GM23338 (cell line): ENCODE data around the gene COPB2. TPM values are rescaled to one million over a fixed set of nuclear protein-coding genes. Genes with fewer than 3 reads are reported as not detected.

ENCODE experiments used
- ATAC-seq: fragments of 200-7000 bp; cut with Tn5 transposase; 3 replicates; pipeline ENCODE4 v1.9.1; 2020
- DNase-seq: peaks from one replicate; pipeline ENCODE4 v3.0.0-alpha.2; 2015; ENCODE audit warnings: low spot score
- H2AFZ ChIP-seq: fragments of 200-600 bp; sonication (generic); 2 replicates; pipeline ENCODE4 v1.8.0; 2016; ENCODE audit warnings: antibody characterized with exemption, mild to moderate bottlenecking, moderate library complexity
- H3F3A ChIP-seq: fragments of 200-600 bp; sonication (generic); replicated peaks from 2 replicates; pipeline ENCODE4 v1.8.0; 2017; ENCODE audit warnings: antibody characterized with exemption, mixed run types, low read depth
- H3K27ac ChIP-seq: fragments of 200-600 bp; sonication (generic); 2 replicates; pipeline ENCODE4 v1.6.1; 2016; ENCODE audit warnings: low read depth
- H3K27me3 ChIP-seq: fragments of 200-600 bp; sonication (generic); 2 replicates; pipeline ENCODE4 v1.8.0; 2016; ENCODE audit warnings: mild to moderate bottlenecking, mixed run types, moderate library complexity; ENCODE audit not compliant: insufficient read depth
- H3K36me3 ChIP-seq: fragments of 200-600 bp; sonication (generic); 2 replicates; pipeline ENCODE4 v1.8.0; 2016; ENCODE audit warnings: mild to moderate bottlenecking; ENCODE audit not compliant: insufficient read depth
- H3K4me1 ChIP-seq: fragments of 200-600 bp; sonication (generic); 2 replicates; pipeline ENCODE4 v1.8.0; 2016; ENCODE audit warnings: mild to moderate bottlenecking, moderate library complexity; ENCODE audit not compliant: insufficient read depth
- H3K4me2 ChIP-seq: fragments of 200-600 bp; sonication (generic); 2 replicates; pipeline ENCODE4 v1.7.1; 2017; ENCODE audit warnings: mixed run types
- H3K4me3 ChIP-seq: fragments of 200-600 bp; sonication (generic); 2 replicates; pipeline ENCODE4 v1.6.1; 2016; ENCODE audit warnings: mixed run types
- H3K79me2 ChIP-seq: fragments of 200-600 bp; sonication (generic); replicated peaks from 2 replicates; pipeline ENCODE4 v1.8.0; 2017; ENCODE audit warnings: mild to moderate bottlenecking; ENCODE audit not compliant: insufficient read depth
- H3K9me2 ChIP-seq: fragments of 200-600 bp; sonication (generic); 2 replicates; pipeline ENCODE4 v1.8.0; 2017; ENCODE audit not compliant: insufficient read depth
- H4K20me1 ChIP-seq: fragments of 200-600 bp; sonication (generic); replicated peaks from 2 replicates; pipeline ENCODE4 v1.8.0; 2017; ENCODE audit warnings: mild to moderate bottlenecking; ENCODE audit not compliant: insufficient read depth
- H3K27ac Mint-ChIP-seq: 2 replicates; pipeline ENCODE4 v1.8.0; 2020; ENCODE audit warnings: inconsistent platforms, mild to moderate bottlenecking, moderate library complexity, mixed read lengths
- H3K27me3 Mint-ChIP-seq: 3 replicates; pipeline ENCODE4 v1.8.0; 2022; ENCODE audit warnings: low read depth, mild to moderate bottlenecking, moderate library complexity, mixed read lengths, inconsistent platforms; ENCODE audit not compliant: insufficient read depth, poor library complexity
- H3K36me3 Mint-ChIP-seq: 3 replicates; pipeline ENCODE4 v1.8.0; 2021; ENCODE audit warnings: low read depth, mild to moderate bottlenecking, inconsistent platforms, moderate library complexity, mixed read lengths
- H3K4me1 Mint-ChIP-seq: 3 replicates; pipeline ENCODE4 v1.8.0; 2020; ENCODE audit warnings: mild to moderate bottlenecking, inconsistent platforms, mixed read lengths
- H3K4me3 Mint-ChIP-seq: 3 replicates; pipeline ENCODE4 v1.8.0; 2021; ENCODE audit warnings: moderate library complexity, mild to moderate bottlenecking, inconsistent platforms, mixed read lengths
- H3K9me3 Mint-ChIP-seq: 3 replicates; pipeline ENCODE4 v1.8.0; 2020; ENCODE audit warnings: moderate library complexity, mild to moderate bottlenecking, inconsistent platforms, mixed read lengths
- CREB1 ChIP-seq: fragments of 250-450 bp; sonication (Bioruptor Pico); IDR thresholded peaks from 2 replicates; pipeline ENCODE4 v1.5.0; 2020; ENCODE audit warnings: low read depth, mild to moderate bottlenecking, moderate library complexity
- JUNB ChIP-seq: IDR thresholded peaks from one replicate; pipeline ENCODE4 v1.6.1; 2016; ENCODE audit warnings: antibody characterized with exemption; ENCODE audit not compliant: unreplicated experiment
- ZNF114 ChIP-seq: fragments of 250-450 bp; sonication (Bioruptor Pico); IDR thresholded peaks from 2 replicates; pipeline ENCODE4 v1.5.0; 2020; ENCODE audit warnings: mild to moderate bottlenecking, moderate library complexity
- polyA plus RNA-seq: library from polyadenylated mRNA; unstranded; fragments of >200 nt; fragmentation: Nextera tagmentation; extraction: Ambion mirVana; gene quantifications from 2 replicates; pipeline ENCODE4 v1.2.1, GENCODE V29; 2016
- total RNA-seq: library from RNA; depleted of rRNA; stranded (reverse); fragments of >200 nt; shearing (Covaris generic); gene quantifications from 2 replicates; pipeline ENCODE4 v1.2.3, GENCODE V29; 2014
- TF ChIP-seq, protein P1 (sequence below): fragments of 250-450 bp; sonication (Bioruptor Pico); IDR thresholded peaks from 2 replicates; pipeline ENCODE4 v1.5.0; 2020; ENCODE audit warnings: mild to moderate bottlenecking, moderate library complexity
- TF ChIP-seq, protein P2 (sequence below): IDR thresholded peaks from one replicate; pipeline ENCODE4 v1.6.1; 2018; ENCODE audit warnings: antibody characterized with exemption; ENCODE audit not compliant: unreplicated experiment

COPB2 gene
- total and polyA plus RNA-seq, 2 experiments from 2014 or later, result 48.2 to 89.1 TPM

DNA sequence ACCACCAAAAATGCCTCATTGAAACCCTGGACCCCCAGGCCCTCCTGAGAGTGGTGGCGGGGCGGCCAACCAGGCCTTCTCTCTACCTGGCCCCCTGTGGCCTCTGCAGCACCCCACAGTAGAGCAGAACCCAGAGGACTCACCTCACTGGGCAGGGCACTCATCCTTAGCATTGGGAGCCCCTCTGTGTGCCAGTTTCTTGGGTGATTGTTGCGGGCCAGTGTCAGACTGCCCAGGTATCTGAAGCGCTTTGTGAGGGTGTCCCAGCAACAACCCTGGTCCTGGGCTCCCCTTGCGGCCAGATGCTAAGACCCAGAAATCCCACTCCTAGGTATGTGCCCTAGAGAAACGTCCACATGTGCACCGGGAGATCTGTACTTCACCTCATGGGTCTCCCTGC is 66.3 kb downstream of the COPB2 start (continued):
- TF ChIP-seq, protein P1, sequence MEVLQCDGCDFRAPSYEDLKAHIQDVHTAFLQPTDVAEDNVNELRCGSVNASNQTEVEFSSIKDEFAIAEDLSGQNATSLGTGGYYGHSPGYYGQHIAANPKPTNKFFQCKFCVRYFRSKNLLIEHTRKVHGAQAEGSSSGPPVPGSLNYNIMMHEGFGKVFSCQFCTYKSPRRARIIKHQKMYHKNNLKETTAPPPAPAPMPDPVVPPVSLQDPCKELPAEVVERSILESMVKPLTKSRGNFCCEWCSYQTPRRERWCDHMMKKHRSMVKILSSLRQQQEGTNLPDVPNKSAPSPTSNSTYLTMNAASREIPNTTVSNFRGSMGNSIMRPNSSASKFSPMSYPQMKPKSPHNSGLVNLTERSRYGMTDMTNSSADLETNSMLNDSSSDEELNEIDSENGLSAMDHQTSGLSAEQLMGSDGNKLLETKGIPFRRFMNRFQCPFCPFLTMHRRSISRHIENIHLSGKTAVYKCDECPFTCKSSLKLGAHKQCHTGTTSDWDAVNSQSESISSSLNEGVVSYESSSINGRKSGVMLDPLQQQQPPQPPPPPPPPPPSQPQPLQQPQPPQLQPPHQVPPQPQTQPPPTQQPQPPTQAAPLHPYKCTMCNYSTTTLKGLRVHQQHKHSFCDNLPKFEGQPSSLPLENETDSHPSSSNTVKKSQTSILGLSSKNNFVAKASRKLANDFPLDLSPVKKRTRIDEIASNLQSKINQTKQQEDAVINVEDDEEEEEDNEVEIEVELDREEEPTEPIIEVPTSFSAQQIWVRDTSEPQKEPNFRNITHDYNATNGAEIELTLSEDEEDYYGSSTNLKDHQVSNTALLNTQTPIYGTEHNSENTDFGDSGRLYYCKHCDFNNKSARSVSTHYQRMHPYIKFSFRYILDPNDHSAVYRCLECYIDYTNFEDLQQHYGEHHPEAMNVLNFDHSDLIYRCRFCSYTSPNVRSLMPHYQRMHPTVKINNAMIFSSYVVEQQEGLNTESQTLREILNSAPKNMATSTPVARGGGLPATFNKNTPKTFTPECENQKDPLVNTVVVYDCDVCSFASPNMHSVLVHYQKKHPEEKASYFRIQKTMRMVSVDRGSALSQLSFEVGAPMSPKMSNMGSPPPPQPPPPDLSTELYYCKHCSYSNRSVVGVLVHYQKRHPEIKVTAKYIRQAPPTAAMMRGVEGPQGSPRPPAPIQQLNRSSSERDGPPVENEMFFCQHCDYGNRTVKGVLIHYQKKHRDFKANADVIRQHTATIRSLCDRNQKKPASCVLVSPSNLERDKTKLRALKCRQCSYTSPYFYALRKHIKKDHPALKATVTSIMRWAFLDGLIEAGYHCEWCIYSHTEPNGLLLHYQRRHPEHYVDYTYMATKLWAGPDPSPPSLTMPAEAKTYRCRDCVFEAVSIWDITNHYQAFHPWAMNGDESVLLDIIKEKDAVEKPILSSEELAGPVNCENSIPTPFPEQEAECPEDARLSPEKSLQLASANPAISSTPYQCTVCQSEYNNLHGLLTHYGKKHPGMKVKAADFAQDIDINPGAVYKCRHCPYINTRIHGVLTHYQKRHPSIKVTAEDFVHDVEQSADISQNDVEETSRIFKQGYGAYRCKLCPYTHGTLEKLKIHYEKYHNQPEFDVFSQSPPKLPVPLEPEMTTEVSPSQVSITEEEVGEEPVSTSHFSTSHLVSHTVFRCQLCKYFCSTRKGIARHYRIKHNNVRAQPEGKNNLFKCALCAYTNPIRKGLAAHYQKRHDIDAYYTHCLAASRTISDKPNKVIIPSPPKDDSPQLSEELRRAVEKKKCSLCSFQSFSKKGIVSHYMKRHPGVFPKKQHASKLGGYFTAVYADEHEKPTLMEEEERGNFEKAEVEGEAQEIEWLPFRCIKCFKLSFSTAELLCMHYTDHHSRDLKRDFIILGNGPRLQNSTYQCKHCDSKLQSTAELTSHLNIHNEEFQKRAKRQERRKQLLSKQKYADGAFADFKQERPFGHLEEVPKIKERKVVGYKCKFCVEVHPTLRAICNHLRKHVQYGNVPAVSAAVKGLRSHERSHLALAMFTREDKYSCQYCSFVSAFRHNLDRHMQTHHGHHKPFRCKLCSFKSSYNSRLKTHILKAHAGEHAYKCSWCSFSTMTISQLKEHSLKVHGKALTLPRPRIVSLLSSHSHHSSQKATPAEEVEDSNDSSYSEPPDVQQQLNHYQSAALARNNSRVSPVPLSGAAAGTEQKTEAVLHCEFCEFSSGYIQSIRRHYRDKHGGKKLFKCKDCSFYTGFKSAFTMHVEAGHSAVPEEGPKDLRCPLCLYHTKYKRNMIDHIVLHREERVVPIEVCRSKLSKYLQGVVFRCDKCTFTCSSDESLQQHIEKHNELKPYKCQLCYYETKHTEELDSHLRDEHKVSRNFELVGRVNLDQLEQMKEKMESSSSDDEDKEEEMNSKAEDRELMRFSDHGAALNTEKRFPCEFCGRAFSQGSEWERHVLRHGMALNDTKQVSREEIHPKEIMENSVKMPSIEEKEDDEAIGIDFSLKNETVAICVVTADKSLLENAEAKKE (CRISPR knock-in tag), result no peak
- no peak for TF ChIP-seq JUNB

DNA sequence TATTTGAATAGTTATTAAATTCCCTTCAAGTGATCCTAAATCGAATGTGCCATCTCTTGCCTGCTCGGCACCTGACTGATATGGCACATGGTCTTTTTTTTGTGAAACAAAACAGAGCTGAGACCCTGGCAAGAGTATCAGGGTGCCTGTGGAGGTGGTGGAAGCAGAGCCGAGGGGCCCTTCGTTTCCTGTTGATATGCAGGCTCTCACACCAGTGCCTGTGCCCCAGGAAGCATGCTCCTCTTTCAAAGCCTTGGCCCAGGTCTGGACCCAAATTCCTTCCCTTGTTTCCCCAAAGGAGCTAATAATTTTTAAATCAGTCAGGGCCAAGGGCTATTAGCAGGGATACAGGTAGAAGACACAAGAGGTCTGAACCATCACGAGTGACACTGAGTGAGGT is 67.1 kb downstream of the COPB2 start:
- no peak overlapping the region for H3K27ac ChIP-seq
- DNase-seq (no peak), ATAC-seq (no peak)
- Mint-ChIP-seq H3K4me1 (peaks cover 7% of the 10 kb centered on the region), H3K27me3 (peaks cover 8% of the 10 kb centered on the region), H3K27ac (no peak overlapping the region), H3K4me3 (no peak overlapping the region), H3K36me3 (no peaks in the 10 kb centered on the region), H3K9me3 (no peaks in the 10 kb centered on the region)
- H3K4me1 ChIP-seq, result peaks cover 7% of the 10 kb centered on the region; the same call in 1 of the 2 replicates
- H3K27me3 ChIP-seq, result no peaks in the 10 kb centered on the region
- no peaks in the 10 kb centered on the region for H3K79me2 ChIP-seq
- H3K9me2 ChIP-seq, result no peaks in the 10 kb centered on the region
- H3K4me2 ChIP-seq, result no peak overlapping the region
- no peaks in the 10 kb centered on the region for H4K20me1 ChIP-seq
- H3F3A ChIP-seq, result no peaks in the 10 kb centered on the region
- no peak overlapping the region for H3K4me3 ChIP-seq
- no peaks in the 10 kb centered on the region for H3K36me3 ChIP-seq
- no peak overlapping the region for H2AFZ ChIP-seq
- TF ChIP-seq CREB1 (CRISPR knock-in tag) (no peak), ZNF114 (CRISPR knock-in tag) (no peak)
- TF ChIP-seq, protein P1 (CRISPR knock-in tag), result no peak
- TF ChIP-seq, protein P2, sequence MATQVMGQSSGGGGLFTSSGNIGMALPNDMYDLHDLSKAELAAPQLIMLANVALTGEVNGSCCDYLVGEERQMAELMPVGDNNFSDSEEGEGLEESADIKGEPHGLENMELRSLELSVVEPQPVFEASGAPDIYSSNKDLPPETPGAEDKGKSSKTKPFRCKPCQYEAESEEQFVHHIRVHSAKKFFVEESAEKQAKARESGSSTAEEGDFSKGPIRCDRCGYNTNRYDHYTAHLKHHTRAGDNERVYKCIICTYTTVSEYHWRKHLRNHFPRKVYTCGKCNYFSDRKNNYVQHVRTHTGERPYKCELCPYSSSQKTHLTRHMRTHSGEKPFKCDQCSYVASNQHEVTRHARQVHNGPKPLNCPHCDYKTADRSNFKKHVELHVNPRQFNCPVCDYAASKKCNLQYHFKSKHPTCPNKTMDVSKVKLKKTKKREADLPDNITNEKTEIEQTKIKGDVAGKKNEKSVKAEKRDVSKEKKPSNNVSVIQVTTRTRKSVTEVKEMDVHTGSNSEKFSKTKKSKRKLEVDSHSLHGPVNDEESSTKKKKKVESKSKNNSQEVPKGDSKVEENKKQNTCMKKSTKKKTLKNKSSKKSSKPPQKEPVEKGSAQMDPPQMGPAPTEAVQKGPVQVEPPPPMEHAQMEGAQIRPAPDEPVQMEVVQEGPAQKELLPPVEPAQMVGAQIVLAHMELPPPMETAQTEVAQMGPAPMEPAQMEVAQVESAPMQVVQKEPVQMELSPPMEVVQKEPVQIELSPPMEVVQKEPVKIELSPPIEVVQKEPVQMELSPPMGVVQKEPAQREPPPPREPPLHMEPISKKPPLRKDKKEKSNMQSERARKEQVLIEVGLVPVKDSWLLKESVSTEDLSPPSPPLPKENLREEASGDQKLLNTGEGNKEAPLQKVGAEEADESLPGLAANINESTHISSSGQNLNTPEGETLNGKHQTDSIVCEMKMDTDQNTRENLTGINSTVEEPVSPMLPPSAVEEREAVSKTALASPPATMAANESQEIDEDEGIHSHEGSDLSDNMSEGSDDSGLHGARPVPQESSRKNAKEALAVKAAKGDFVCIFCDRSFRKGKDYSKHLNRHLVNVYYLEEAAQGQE, result no peak
